ENCODE results near the gene ALKBH6.
"Not testable (repeated sequence)": the region's sequence is repeated elsewhere in the genome, so short reads cannot be mapped to it uniquely, and the experiment has no call there.

The ALKBH6 gene

DNA sequence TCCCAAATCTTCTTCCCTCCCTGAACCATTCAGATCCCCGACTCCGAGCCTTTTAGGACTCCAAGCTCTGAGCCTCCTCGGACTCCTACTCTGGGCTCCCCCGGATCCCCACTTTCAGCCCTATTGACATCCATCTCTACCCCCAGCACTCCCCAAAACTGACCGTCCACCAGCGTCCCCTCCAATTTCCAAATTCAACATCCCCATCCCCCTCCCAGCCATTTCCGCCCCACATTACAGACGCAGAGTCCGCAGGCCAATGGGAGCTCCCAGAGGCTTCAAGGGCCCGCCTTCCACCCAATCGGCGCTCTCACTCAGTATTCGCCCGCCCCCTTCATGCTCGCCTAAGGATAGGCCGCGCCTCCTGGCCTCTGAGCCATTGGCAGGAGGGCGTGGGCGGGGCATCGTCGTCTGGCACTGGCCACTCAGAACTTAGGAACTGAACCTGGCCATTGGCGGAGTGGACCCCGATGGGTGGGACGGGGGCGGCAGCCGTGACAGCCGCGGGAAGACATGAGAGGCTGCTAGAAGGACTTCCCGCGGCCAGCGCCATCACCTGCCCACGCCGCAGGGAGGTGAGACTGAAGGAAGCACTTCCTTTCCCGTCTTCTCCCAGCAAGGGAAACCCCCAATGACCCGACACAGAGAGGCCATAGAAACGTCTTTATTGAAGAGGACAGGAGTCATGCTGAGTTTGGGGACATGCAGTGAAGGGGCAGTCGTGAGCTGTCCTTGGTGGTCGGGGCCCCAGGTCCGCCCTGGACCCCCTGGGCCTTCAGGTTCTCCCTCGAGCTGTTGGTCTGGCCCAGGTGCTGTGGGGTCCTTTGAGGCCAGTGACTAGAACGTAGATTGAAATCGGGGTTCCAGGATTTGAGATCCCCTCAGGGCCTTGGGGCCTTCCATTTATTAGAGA lies at the start of gene ALKBH6:
Gene ALKBH6, minus strand, starts transcription at position 202 of the 913 bp plus-strand sequence. CDS start 816 bp downstream, outside the sequence.
- DNase-seq, result peak; percentile 94

- no peak for DNase-seq
Measured at GRCh38 chr19:36061367-36061766, 47.4 kb upstream of the ALKBH6 start.

DNA sequence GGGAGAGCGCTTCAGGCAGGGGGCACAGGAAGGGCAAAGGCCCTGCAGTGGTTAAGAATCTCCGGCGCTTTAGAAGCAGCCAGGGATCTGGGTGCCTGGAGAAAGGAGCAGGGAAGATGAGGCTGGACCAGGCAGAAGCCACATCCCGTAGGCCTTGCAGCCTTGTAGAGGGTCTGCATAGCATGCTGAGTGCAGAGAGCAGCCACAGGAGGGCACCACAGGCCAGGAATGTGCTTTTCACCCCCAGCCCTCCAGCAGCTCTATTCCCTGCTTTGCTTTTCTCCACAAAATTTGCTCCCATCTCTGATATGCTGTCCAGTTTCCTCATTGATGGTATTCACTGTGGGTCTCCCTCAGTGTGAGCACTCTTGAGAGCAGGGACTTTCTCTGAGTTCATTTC lies 46.4 kb upstream of the ALKBH6 start:
- DNase-seq, result no peak

DNA sequence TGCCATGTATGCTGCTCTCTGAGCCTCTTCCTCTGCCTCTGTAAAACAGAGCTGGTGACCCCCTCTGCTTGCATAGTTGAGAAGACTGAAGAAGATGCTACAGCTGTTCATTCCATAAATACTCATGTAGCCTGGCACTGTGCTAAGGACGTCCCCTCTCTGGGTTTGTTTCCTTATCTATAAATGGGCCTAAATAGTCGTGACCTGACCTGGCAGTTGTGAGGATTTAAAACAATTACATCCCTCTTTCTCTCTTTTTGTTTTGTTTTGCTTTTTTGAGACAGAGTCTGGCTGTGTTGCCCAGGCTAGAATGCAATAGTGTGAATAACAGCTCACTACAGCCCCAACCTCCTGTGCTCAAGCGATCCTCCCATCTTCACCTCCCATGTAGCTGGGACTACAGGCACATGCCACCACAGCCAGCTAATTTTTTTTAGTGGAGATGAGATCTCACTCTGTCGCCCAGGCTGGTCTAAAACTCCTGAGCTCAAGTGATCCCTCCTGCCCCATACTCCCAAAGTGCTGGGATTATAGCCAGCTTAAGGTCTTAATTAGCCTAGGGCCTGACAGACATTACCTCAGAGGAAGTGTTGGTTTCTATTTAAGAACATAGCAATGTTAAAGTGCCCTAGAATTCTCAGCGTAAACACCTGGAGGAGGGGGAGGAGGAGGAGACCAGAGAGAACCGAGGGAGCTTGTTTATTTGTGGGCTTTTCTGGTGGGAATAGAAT lies 45.3 kb upstream of the ALKBH6 start:
- no peak for DNase-seq

- no peak for DNase-seq
Measured at GRCh38 chr19:36058481-36059179, 44.6 kb upstream of the ALKBH6 start.

- peak; percentile 99 for DNase-seq
Measured at GRCh38 chr19:36054733-36055686, 41.0 kb upstream of the ALKBH6 start, which contains the start of gene WDR62. Gene WDR62 (plus strand): TSS chr19:36054897. CDS start chr19:36054972, 75 bp downstream.

- peak; percentile 100 for DNase-seq
Measured at GRCh38 chr19:36054119-36054732, 40.2 kb upstream of the ALKBH6 start, which contains the start of gene THAP8. Gene THAP8 (minus strand): TSS chr19:36054285. CDS start chr19:36054217, 68 bp downstream.

GRCh38 chr19:36051637-36052036 lies 37.6 kb upstream of the ALKBH6 start:
- DNase-seq, result no peak

DNA sequence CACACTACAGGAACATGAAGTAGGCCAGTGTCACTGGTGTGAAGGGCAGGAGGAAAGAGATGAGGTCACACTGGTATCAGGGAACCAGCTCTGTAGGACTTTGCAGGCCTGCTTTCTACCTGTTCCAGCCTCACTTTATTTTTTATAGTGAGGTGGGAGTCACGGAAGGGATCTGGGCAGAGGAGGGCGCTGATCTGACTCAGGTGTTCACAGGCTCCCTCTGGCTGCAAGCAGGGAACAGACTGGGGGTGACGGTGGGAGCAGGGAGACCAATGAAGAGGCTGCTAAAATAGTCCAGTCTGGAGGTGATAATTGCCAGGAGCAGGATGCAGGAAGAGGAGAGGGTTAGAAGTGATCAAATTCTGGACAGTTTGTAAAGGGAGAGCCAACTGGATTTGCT lies 37.2 kb upstream of the ALKBH6 start:
- no peak for DNase-seq

- no peak for DNase-seq
Measured at GRCh38 chr19:36049080-36049698, 35.2 kb upstream of the ALKBH6 start.

DNA sequence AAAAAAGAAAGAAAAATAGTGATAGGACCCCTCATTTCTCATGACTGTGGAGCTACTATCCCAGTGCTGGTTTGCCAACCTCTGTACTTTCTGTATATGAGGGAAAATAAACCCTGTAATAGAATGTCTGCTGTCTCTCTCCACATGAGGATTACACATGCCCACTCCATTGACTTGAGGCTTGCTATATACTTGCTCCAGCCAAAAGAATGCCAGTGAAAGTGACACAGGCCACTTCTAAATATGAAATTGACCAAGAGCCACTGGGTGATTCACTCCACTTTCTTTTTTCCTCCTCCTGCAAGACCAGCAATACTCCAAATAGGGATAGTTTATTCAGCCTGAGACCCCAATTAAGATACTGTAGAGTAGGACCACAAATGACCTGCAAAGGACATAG lies 33.8 kb upstream of the ALKBH6 start:
- DNase-seq, result no peak

DNA sequence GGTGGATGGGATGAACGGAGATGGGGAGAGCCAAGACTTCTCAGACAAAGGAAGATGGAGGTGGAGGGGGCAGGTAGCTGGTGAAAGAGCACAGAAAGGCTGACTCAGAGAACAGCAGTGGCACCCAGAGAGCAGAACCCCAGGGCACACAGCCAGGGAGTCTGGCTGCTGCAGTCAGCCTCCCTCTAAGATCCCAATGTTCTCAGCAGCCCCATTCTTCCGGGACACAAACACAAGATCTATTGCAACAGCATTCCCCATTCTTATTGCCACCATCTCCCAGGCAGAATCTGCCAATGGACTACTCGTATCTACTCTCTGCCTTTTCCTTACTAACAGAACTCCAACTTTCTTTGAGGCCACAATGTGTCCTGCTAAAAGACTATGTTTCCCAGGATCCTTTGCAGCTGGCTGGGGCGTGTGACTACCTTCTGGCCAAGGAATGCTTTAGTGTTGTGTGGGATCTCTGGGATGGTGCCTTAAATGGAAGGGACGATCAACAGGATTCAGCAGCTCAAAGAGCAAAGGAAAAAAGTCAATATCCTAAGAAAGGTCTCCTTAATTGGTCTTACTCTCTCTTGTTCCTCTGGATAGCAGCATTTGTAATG lies 32.5 kb upstream of the ALKBH6 start:
- no peak for DNase-seq

DNA sequence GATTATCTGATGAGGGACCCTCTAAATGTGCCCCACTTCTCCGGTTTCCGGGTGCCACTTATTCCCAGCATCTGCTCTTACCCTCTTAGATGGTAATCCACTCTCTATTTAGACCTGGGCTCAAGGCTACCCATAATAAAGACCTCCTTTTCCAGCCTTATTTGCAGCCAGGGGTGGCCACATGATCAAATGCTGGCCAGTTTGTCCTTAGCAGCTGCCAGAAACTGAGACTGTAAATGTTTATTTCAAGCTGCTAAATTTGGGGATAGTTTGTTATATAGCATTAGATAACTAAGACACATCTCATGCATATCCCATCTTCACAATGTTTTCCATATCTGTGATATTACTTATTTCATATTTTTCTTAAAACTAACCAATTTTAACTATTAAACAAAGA lies 29.9 kb upstream of the ALKBH6 start:
- DNase-seq, result no peak

DNA sequence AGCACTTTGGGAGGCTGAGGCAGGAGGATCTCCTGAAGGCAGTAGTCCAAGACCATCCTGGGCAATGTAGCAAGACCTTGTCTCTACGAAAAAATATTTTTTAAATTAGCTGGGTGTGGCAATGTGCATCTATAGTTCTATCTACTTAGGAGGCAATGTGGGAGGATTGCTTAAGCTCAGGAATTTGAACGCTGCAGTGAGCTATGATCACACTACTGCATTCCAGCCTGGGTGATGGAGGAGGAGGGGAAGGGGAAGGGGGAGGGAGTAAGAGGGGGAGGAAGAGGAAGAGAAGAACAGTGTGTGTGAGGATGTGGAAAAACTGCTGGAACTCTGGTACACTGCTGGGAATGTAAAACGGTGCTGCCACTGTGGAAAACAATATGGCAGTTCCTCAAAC lies 27.8 kb upstream of the ALKBH6 start:
- no peak for DNase-seq

DNA sequence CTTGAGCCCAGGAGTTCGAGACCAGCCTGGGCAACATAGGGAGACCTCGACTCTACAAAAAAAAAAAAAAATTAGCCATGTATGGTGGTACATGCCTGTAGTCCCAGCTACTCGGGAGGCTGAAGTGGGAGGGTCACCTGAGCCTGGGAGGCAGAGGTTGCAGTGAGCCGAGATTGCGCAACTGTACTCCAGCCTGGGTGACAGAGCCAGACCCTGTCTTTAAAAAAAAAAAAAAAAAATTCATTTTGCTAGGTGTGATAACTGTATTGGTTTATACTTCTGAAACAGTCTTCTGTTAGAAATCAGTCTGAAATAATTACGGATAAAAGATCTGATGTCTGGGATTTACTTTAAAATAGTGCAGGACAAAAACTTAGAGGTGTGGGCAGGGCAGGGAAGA lies 27.1 kb upstream of the ALKBH6 start:
- not testable (repeated sequence) for DNase-seq

GRCh38 chr19:36040495-36040894 lies 26.5 kb upstream of the ALKBH6 start:
- DNase-seq, result no peak

- DNase-seq, result peak; percentile 79
Measured at GRCh38 chr19:36032251-36033104, 18.5 kb upstream of the ALKBH6 start, which contains the start of gene CLIP3. Gene CLIP3 (minus strand): TSS chr19:36032873. CDS start chr19:36032357, 516 bp downstream.

DNA sequence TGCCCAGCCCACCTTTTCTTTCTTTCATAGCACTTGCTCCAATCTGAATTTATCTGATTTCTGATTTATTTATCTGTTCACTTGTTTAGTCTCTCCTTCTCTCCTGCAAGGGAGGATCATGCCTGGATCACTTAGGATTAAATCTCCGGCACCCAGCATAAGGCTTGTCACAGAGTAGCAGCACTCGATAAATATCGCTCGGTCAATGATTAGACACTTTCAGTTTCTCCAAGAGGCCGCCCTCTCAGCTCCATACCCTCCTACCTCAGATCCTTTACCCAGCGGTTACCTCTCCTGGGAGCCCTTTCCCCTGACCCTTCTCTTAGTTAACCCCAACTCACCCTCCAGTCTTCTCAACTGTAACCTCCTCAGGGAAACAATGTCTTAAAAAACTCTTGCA lies 17.3 kb upstream of the ALKBH6 start:
- no peak for DNase-seq

Data from retina (tissue), 1 donor.